ENCODE measurements around the gene RAD51D.
"Not testable (repeated sequence)": the region's sequence is repeated elsewhere in the genome, so short reads cannot be mapped to it uniquely, and the experiment has no call there.

RAD51D gene

DNA sequence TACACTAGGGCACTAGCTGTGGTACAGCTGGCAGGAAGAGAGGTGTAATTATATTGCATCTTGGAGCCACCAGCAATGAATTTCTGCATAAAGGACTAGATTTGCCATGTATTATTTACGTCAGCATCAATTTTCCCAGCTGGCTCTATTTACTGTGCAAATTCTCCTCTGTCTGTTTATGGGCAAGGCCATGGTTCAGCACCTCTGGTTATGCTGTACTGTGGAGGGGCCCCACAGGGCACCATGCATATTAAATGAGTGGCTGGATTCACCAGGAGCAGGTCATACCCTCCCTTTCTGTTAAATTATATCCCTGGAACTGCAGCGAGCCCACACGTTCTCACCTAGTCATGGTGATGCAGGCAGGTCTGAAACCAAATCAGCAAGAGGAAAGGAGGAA lies 19.8 kb downstream of the RAD51D start:
- Histone ChIP-seq H3K79me2 (ENCODE audit: low read length) (no peaks in the 10 kb centered on the region), H3K4me3 (ENCODE audit: low read length) (no peak overlapping the region), H3K9me3 (ENCODE audit: insufficient read depth, low read length) (no peaks in the 10 kb centered on the region), H3K9ac (ENCODE audit: low read length) (no peak overlapping the region), H2AFZ (ENCODE audit: low read depth, low read length) (no peak overlapping the region), H3K4me2 (ENCODE audit: low read length) (no peak overlapping the region), H3K4me1 (ENCODE audit: low read length) (no peaks in the 10 kb centered on the region), H4K20me1 (ENCODE audit: insufficient read depth, low read length) (no peaks in the 10 kb centered on the region), H3K36me3 (replicated peaks; ENCODE audit: low read depth, low read length) (peaks cover 25% of the 10 kb centered on the region), H3K27ac (ENCODE audit: low read length) (no peak overlapping the region), H3K27me3 (ENCODE audit: low read depth, low read length) (no peaks in the 10 kb centered on the region)
- TF ChIP-seq EZH2phosphoT487 (IDR thresholded peaks at IDR 0.05; ENCODE audit: low read depth) = no peak
- TF ChIP-seq, protein P1, sequence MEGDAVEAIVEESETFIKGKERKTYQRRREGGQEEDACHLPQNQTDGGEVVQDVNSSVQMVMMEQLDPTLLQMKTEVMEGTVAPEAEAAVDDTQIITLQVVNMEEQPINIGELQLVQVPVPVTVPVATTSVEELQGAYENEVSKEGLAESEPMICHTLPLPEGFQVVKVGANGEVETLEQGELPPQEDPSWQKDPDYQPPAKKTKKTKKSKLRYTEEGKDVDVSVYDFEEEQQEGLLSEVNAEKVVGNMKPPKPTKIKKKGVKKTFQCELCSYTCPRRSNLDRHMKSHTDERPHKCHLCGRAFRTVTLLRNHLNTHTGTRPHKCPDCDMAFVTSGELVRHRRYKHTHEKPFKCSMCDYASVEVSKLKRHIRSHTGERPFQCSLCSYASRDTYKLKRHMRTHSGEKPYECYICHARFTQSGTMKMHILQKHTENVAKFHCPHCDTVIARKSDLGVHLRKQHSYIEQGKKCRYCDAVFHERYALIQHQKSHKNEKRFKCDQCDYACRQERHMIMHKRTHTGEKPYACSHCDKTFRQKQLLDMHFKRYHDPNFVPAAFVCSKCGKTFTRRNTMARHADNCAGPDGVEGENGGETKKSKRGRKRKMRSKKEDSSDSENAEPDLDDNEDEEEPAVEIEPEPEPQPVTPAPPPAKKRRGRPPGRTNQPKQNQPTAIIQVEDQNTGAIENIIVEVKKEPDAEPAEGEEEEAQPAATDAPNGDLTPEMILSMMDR (IDR thresholded peaks at IDR 0.05; ENCODE audit: low read depth, low read length) = no peak

DNA sequence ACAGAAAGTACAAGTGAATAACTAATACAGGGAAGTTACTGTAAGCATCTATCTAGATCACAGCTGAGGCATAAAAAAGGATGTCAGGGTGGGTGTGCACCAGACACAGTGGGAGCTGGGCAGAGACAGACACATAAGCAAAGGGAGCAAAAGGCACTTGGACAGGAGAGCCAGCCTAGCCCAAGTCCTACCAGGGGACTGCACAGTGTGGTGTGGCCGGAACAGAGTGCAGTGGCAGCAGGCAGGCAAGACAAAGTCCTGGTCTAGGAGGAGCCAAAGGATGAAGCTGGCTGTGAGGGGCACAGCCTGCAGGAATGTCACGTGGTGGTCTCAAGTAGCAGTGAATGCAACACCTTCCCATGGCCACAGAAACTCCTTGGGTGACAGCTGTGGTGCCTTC lies 21.9 kb downstream of the RAD51D start:
- TF ChIP-seq, protein P1 (IDR thresholded peaks at IDR 0.05; ENCODE audit: low read depth, low read length) = no peak
- TF ChIP-seq EZH2phosphoT487 (IDR thresholded peaks at IDR 0.05; ENCODE audit: low read depth) = no peak
- Histone ChIP-seq H3K9me3 (ENCODE audit: insufficient read depth, low read length) (no peaks in the 10 kb centered on the region), H3K4me3 (ENCODE audit: low read length) (no peak overlapping the region), H3K27ac (ENCODE audit: low read length) (no peak overlapping the region), H3K36me3 (replicated peaks; ENCODE audit: low read depth, low read length) (peaks cover 21% of the 10 kb centered on the region), H3K4me2 (ENCODE audit: low read length) (no peak overlapping the region), H4K20me1 (ENCODE audit: insufficient read depth, low read length) (no peaks in the 10 kb centered on the region), H3K27me3 (ENCODE audit: low read depth, low read length) (no peaks in the 10 kb centered on the region), H3K9ac (ENCODE audit: low read length) (no peak overlapping the region), H2AFZ (ENCODE audit: low read depth, low read length) (no peak overlapping the region), H3K4me1 (ENCODE audit: low read length) (no peaks in the 10 kb centered on the region), H3K79me2 (ENCODE audit: low read length) (no peaks in the 10 kb centered on the region)

DNA sequence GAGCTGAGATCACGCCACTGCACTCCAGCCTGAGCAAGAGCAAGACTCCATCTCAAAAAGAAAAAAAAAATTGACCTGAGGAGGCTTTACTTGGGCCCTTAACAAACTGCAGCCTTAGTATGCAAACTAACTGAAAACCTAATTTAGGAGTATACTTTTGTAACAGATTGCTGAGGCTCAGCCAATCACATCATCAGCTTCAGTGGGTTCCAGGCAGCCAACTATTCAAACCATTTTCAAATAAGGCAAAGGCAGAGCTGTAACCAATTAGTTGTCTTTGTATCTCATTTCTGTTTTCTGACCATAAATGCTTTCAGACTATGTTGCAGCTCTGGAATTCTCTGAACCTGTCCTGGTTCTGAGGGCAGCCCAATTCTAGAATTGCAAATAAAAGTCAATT lies 23.9 kb downstream of the RAD51D start:
- Histone ChIP-seq H3K79me2 (ENCODE audit: low read length) (no peaks in the 10 kb centered on the region), H3K9ac (ENCODE audit: low read length) (no peak overlapping the region), H3K36me3 (replicated peaks; ENCODE audit: low read depth, low read length) (peaks cover 17% of the 10 kb centered on the region), H2AFZ (ENCODE audit: low read depth, low read length) (no peak overlapping the region), H4K20me1 (ENCODE audit: insufficient read depth, low read length) (no peaks in the 10 kb centered on the region), H3K9me3 (ENCODE audit: insufficient read depth, low read length) (no peaks in the 10 kb centered on the region), H3K27ac (ENCODE audit: low read length) (no peak overlapping the region), H3K4me3 (ENCODE audit: low read length) (no peak overlapping the region), H3K27me3 (ENCODE audit: low read depth, low read length) (no peaks in the 10 kb centered on the region), H3K4me1 (ENCODE audit: low read length) (no peaks in the 10 kb centered on the region), H3K4me2 (ENCODE audit: low read length) (no peak overlapping the region)
- TF ChIP-seq EZH2phosphoT487 (IDR thresholded peaks at IDR 0.05; ENCODE audit: low read depth) = no peak
- TF ChIP-seq, protein P1 (IDR thresholded peaks at IDR 0.05; ENCODE audit: low read depth, low read length) = no peak

DNA sequence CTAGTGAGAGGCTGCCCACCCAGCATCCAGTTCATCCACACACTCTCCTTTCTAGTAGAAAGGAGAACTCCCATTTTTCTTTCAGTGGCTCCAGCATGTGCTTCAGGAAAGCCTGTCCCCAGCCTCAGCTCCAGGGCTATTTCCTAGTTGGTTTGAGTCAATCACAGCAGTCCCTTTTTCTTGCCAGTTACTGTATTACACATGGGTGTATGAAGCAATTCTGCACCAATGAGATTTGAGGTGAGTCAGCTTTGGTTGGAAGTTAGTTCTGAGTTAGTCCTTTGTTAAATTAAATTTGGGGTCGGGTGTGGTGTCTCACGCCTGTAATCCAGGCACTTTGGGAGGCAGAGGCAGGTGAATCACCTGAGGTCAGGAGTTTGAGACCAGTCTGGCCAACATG lies 24.8 kb downstream of the RAD51D start:
- TF ChIP-seq EZH2phosphoT487 (IDR thresholded peaks at IDR 0.05; ENCODE audit: low read depth) = no peak
- TF ChIP-seq, protein P1 (IDR thresholded peaks at IDR 0.05; ENCODE audit: low read depth, low read length) = no peak
- Histone ChIP-seq H3K9ac (ENCODE audit: low read length) (no peak overlapping the region), H3K9me3 (ENCODE audit: insufficient read depth, low read length) (no peaks in the 10 kb centered on the region), H3K27me3 (ENCODE audit: low read depth, low read length) (no peaks in the 10 kb centered on the region), H3K4me3 (ENCODE audit: low read length) (no peak overlapping the region), H3K79me2 (ENCODE audit: low read length) (no peaks in the 10 kb centered on the region), H4K20me1 (ENCODE audit: insufficient read depth, low read length) (no peaks in the 10 kb centered on the region), H3K4me1 (ENCODE audit: low read length) (peaks cover 3% of the 10 kb centered on the region), H3K27ac (ENCODE audit: low read length) (no peak overlapping the region), H2AFZ (ENCODE audit: low read depth, low read length) (no peak overlapping the region), H3K36me3 (replicated peaks; ENCODE audit: low read depth, low read length) (peaks cover 10% of the 10 kb centered on the region), H3K4me2 (ENCODE audit: low read length) (no peak overlapping the region)

DNA sequence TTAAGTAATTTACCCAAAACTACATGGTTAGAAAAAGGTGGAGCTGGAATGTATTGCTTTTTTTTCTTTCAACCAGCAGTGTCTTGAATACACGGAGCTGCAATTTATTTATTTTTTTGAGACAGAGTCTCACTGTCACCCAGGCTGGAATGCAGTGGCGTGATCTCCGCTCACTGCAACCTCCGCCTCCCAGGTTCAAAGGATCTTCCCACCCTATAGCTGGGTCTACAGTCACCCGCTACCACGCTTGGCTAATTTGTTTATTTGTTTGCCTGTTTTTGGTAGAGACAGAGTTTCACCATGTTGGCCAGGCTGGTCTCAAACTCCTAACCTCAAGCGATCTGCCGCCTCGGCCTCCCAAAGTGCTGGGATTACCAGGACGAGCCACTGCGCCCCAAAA lies 29.0 kb downstream of the RAD51D start:
- H3K4me2 ChIP-seq (ENCODE audit: low read length); H4K20me1 ChIP-seq (ENCODE audit: insufficient read depth, low read length); H3K36me3 ChIP-seq (replicated peaks; ENCODE audit: low read depth, low read length); H3K9ac ChIP-seq (ENCODE audit: low read length); H3K27me3 ChIP-seq (ENCODE audit: low read depth, low read length); H3K9me3 ChIP-seq (ENCODE audit: insufficient read depth, low read length); H3K27ac ChIP-seq (ENCODE audit: low read length); H3K4me3 ChIP-seq (ENCODE audit: low read length); H2AFZ ChIP-seq (ENCODE audit: low read depth, low read length): not testable (repeated sequence)
- Histone ChIP-seq H3K79me2 (ENCODE audit: low read length) (peaks cover 31% of the 10 kb centered on the region), H3K4me1 (ENCODE audit: low read length) (peaks cover 21% of the 10 kb centered on the region)

Measured in OCI-LY3 (cell line).